Measurements from ENCODE around the gene CEP104.

CEP104 gene

DNA sequence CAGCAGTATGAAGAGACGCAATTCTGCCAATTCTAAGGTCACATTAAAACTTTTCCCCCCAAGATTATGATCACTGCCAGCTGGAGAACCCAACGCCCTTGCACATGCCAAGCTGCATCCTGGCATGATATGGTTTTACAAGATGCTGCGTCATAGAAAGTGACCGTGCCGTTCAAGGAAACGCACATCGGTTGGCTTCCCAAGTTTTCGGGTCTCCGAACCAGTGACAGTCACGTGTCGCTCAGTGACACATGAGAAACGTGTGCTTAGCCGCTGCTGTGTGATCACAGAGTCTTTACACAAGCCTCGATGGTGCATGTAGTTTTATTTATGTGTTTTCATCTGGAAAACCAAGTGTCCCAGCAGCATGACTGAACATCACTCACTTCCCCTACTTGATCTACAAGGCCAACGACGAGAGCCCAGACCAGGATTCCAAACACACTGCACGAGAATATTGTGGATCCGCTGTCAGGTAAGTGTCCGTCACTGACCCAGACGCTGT lies 77.0 kb downstream of the CEP104 start:
- DNase-seq (ENCODE audit: low read depth in 2 of 3, low spot score in 2 of 3): no peak

DNA sequence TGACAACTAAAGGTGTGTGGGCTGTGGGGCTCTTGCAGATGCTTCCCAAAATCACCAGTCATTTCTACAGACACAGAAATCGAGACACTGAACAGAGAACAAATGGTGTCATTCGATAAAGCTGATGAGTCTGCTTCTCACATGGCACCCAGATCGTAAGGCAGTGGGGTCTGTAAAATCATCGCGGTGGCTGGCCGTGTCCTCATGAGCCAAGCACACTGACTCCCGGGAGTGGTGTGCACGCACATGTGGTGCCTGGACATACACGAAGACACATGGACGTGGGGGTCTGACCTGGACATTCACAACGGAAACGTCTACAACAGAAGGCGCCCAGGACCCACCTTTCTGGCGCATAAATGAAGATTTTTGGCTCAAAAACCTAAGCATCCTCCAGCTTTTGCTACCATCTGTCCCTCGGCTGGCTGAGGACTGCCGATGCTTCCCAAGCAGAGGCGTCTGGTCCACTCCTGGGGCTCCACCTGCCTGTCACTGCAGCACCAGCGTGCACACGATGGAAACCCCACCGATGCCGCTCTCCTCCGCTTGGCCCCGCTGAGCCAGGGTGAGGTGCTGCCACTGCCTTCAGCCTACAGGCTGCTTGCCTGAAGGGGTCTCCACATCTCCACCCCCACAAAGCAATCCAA lies 77.6 kb downstream of the CEP104 start:
- DNase-seq (ENCODE audit: low read depth in 2 of 3, low spot score in 2 of 3): no peak

DNA sequence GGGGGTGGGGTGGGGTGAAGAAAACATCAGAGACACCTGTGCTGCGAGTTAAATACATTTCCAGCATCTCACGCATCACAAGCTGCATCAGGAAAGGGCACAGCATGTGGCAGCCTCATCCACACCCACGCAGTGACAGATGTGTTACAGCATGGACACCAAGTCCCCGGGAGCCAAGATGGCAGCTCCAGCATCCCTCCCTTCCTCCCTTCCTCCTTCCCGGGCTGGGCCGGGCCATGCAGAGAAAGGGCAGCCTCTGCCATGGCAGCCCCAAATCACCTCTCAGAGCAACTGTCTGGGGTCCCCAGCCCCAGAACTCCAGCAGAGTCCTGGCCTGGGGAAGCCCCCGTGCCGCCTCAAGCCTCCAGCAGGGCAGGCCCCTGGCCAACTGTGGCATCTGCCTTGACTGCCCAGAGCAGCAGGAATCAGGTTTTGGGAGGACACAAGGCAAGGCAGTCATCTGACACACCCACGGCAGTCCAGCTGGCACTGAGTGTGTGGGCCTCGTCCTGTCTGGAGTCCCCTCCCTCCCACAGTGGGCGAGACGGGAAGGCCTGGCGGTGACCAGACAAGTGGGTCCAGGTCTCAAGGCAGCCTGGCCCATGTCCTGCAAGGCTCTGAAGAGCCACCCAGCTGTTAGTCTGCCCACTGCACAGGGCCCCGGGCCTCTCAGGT lies 78.3 kb downstream of the CEP104 start:
- DNase-seq (ENCODE audit: low read depth in 2 of 3, low spot score in 2 of 3): no peak

DNA sequence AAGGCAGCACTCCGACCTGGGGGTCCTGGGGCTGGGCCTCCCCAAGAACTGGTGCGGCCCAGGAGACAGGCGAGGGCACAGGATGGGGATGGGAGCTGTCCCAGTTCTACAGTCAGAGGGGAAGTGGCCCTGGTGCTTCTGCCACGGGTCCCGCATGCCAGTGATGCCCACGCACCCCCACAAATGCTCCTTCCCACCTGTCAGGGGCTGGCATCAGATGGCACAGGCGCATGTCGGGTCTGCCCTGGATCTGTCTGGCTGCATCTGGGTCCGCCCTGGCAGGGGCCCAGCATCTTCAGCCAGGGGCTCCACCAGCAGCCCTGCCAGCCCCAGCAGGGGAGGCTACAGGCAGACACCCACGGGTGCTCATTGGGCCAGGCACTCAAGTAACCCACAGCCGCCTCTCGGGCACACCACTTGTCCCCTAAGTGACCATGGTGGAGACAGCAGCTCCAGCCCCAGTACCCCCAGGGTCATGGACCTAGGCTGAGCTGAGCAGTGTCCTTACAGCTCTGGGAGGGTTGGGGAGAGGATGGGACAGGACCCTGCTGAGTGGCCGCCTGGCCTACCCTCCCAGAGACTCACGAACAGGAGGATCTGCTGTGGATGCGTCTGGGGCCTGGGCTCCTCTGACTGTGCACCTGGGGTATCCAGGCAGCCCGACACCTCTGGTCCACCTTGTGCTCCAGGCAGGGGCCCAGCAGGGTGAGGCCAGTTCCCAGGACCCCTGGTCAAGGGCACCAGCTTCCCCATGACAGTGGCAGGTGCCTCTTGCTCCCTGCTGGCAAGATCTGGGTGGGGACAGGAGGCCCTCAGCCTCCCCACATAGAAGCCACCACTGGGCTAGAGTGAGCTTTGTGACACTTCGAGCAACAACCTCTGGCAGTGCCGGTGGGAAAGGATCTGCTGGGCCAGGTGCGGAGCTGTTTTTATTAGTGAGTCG lies 79.1 kb downstream of the CEP104 start:
- no peak for DNase-seq (ENCODE audit: low read depth in 2 of 3, low spot score in 2 of 3)

DNA sequence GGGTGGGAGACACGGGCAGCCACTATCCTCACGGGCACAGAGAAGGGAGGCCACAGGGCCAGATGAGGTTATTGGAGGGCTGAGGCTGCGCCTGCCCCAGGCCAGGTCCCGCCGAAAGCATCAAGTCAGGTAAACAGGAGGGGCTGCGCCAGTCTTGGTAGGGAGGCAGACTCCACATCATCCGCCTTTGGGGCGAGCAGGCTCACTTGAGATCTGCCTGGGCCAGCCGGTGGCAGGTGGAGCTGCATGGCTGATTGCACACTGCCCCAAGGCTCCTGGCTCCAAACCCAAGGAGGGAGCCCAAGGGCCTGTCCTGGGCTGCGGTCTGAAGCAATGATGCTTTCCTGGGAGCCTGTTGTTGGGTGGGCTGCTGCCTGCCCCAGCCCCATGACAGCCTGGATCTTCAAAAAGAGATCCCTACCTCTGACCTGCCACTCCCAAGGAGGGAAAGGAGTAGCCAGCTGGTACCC lies 79.9 kb downstream of the CEP104 start:
- DNase-seq (ENCODE audit: low read depth in 2 of 3, low spot score in 2 of 3): no peak

DNA sequence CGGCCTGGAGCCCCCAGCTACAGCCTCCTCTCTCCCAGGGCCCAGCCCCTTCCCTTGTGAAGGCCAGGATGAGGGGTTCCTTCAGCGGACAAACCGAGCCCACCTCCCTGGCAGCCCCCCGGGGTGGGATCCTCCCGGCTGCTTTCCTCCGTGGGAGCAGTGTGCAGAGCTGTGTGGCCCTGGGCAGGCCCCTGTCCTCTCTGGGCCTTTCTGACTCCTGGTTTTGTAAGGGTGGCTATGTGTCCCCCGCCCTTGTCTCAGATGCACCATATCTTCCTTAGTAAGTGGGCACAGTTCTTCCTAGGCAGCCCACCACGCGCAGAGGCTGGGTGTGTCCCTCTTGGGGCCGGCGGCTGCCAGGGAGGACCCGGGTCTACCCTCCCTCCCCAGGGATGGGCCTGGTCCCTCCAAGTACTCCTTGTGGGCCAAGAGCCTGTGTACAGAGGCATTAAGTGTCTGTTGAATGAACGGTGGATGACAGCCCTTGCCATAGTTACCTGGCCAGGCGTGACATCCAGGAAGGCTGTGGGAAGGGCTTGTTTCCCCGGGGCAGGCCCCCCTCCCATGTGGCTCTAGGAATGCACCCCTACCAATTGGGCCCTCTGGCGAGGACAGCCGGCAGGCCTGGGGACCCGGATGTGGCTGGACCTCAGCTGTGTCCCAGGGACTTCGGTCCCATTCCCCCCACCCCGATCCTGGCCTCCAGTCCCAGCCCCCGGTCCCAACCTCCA lies 80.6 kb downstream of the CEP104 start:
- no peak for DNase-seq (ENCODE audit: low read depth in 2 of 3, low spot score in 2 of 3)

DNA sequence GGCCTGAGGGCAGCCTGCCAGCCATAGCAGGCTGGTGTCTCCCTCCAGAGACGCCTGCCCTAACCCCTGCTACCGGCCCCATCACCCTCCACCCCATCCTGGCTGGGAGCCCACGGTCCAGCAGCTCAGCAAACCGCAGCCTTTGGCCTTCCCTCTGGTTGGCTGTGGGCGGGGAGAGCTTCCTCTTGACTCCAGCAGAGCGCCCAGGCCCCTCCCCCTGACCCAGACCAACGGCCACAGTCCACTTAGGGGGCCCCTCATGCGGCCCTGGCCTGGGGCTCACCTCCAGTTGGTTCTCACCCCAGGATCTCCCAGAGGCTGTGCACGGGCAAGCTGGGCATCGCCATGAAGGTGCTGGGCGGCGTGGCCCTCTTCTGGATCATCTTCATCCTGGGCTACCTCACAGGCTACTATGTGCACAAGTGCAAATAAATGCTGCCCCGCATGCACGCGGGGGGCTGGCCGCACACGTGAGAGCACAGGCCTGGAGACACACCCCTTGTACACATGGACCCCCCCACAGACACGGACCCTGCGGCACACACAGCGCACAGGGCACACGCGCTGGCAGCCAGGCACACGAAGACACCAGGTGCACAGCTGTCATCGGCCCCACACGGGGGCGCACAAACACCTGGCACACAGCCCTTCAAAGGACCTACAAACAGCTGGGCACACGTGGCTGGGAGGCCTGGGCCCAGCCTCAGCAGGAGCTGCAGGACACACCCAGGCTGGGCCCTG lies 81.4 kb downstream of the CEP104 start:
- no peak for DNase-seq (ENCODE audit: low read depth in 2 of 3, low spot score in 2 of 3)

DNA sequence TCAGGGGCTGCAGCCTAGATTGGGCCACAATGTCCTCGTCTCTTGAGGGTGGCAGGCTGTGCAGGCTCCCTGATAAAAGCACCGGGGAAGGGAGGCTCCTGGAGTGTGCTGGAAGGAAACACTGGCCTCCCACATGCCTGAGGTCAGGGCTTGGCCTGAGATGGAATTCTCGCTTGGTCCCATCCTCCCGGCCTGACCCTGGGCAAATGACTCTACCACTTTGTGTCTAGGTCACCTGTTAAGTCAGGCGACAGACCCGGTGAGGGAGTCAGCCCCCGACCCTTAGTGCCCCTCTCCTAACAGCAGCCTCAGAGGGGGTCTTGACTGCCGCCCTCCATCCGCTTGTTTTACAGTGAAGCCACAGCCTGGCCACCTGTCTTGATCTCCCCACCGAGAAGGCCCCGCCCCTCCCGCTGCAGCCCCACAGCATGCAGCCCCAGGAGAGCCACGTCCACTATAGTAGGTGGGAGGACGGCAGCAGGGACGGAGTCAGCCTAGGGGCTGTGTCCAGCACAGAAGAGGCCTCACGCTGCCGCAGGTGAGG lies 82.0 kb downstream of the CEP104 start:
- DNase-seq (ENCODE audit: low read depth in 2 of 3, low spot score in 2 of 3): no peak

DNA sequence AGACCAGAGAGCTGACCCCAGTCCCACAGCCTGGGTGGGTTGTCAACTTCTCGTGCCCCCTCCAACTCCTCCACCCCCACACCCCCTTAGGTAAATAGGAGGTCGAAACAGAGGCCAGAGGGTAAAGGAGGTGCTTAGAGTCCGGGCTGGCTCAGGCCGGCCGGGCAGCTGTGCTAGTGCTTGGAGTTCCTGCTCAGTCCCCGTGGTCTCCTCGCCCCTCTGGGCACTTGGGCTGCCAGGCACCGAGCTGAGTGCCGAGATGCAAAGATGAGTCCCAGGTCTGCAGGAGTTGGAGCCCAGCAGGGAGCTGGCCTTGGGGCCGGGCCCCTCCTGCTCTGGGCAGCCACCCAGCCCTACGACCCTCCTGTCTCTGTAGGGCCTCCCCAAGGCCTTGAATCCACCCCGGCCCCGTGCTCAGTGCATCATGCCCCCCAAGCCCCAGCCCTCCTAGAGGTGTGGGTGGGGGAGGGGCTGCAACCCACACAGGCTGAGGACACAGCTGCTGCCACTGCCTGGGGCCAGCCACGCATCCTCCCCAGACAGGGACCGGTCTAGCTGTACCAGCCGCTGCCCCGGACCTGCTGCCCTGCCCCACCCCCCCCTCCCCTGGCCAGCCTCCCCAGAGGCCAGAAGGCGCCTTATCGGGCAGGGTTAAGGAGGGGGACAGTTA lies 82.6 kb downstream of the CEP104 start:
- DNase-seq (ENCODE audit: low read depth in 2 of 3, low spot score in 2 of 3): no peak

DNA sequence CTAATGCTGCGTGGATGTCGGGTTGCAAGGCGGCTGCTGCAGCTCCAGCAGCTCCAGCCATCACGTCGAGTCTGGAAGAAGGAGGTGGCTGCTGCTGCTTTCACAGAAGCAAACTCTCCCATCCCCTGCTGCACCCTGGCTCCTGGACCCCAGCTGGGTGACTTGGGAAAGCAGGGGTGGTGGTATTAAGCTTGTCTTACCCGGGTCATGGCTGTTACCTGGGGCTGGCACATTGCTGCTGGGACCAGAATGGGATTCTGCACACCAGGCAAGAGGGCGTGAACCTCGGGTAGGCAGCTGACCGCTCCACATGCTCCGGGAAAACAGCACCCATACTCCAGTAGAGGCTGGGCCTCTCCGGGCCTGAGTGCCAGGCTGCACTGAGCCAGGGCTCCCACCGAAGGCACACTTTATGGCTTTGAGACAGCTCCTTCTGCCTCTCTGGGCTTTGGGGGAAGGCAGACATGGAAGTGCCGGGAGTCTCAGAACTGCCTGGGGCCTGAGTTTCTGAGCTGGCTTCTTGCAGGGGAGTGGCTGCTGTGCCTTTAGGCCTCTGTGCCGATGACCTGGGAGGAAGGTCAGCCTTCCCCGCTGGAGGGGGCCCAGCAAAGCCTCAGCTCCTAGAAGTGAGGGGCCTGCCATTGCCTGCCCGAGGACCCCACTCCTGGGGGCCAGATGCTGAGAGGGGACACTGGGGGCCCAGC lies 83.3 kb downstream of the CEP104 start:
- no peak for DNase-seq (ENCODE audit: low read depth in 2 of 3, low spot score in 2 of 3)

DNA sequence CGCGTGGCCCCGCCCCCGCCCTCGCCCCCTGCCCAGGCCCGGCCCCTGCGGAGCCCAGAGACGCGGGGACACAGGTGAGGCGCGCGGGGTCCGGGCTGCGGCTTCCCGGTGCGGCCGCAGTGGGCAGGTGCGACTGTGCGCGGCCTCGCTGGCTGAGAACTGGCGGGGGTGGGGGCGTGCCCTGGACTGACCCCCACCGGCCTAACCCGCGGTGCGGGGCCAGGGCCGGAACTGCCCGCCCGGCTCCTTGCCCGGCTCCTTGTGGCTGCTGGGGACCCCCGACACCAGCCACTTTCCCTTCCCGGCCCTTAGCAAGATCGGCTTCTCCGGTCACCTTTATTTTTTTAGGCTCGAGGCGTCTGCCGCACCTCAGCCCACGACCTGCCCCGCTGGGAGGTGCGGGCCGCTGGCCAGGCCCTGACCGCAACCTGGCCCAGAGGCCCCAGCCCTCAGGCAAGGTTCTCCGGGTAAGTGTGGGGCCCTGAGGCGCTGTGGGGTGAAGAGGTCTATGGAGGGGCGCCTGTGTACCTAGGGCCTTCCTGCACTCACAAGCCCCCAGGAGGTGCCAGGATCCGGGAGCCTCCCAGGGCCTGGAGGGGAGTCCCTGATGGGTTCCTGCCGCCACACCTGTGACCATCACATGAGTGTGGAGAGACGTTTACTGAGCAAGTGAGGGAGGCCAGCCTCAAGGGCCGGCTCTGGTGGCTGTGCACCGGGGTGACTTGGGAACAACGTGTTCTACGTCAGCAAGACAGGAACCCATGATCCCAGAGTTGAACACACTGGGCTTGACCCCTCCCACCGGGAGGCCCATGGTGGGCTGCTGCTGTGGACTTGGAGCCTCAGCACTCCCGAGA lies 84.1 kb downstream of the CEP104 start, which contains the start of gene SMIM1:
Gene SMIM1 (plus strand): TSS at position 35 of the 857 bp plus-strand sequence. CDS start 2,625 bp downstream, outside the sequence.
- no peak for DNase-seq (ENCODE audit: low read depth in 2 of 3, low spot score in 2 of 3)

DNA sequence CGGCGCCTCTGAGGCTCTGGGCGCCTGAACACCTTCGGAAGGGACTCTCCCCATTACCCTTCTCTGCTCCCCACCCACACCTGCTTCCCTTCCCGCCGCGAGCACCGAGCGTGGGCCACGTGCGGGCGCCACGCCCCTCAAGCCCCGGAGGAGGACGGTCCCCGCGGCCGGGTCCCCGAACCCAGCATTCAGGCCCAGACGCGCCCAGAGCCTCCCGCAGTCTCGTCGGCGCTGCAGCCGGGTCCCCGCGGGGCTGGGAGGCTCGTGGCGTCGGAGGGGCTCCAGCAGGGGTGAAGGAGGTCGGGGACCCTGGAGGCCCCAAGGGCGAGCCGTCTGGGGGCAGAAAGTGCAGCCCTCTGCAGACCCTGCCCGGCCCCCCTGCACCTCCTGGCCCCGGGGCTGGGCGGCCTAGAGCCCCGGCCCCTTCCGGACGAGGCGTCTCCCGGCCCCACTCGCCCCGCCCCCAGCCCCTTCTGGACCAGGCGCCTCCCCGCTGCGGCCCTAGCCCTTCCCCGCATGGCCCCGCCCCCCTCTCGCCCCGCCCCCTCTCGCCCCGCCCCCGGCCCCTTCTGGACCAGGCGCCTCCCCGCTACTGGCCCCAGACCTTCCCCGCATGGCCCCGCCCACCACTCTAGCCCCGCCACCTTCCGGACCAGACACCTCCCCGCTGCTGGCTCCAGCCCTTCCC lies 84.8 kb downstream of the CEP104 start:
- DNase-seq (ENCODE audit: low read depth in 2 of 3, low spot score in 2 of 3): peak; percentile 48 to 71 (median 71)

DNA sequence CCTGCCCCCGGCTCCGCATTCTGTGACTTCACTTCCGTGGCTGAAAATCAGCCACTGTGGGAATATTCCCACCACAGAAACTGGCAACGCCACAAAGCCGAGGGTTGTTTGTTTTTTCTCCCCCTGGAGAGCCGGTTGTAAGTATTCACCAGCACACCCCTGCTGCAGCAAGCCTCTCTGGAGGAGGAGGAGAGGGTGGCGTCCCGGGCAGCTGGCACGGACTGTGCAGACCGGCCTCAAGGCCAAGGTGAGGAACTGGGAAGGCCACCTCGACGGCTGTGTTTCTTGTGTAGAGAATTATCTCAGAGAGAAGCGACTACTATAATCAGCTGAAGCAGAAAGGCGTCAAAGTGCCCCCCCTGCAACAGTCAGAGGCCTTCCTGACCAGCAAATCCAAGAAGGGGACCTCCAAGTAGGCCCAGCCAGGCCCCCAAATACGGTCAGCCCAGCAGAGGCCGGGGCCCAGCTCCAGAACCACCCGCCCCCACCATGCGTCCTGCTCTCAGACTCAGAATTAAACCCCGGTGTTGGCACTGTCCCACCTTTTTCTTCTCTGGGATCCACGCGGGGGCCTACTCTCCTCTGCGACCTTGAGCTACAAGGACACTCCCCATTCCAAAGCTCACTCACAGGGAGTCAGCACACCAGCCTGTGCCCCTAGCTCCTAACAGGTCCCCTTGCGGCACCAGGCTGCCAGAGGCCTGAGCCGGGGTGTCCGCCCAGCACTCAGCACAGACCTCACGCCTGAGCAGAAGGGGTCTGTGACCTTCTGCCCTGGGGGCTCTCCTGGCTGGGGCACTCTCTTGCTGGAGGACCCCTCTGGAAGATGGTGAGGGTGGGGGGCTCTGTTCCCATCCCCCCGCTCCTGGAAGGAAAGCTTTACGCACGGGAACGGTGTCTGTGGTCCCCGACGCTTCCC lies 85.6 kb downstream of the CEP104 start:
- no peak for DNase-seq (ENCODE audit: low read depth in 2 of 3, low spot score in 2 of 3)

DNA sequence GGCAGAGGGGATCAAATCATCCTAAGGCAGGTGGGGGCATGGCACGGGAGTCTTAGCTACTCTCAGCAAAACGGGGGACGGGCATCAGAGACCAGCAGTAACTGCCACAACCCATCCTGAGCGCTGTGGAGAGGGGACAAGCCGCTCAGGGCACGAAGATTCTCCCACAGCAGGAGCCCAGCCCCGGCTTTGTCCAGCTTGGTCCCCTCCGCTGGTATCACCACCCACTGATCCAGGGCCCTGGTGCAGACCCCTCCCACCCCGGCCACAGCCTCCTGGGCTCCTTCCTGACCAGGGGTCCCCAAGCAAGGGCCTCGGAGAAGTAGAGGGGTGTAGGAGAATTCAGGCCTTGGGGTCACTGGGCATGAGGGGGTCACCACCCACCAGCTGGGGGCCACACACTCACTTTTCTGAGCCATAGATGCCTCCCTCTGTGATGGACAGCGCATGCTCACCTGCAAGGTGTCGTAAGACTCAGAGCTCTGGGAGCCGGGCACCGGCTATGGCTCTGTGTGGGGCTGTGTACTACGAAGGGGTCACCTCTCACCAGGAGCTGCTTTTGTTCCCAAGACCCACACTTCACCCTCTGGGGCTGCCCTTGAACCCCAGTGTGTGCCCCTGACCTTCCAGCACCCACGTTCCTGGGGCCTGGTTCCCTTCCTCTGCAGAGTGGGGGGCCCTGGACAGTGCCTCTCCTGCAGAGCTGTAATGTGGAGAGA lies 86.8 kb downstream of the CEP104 start:
- DNase-seq (ENCODE audit: low read depth in 2 of 3, low spot score in 2 of 3): no peak

DNA sequence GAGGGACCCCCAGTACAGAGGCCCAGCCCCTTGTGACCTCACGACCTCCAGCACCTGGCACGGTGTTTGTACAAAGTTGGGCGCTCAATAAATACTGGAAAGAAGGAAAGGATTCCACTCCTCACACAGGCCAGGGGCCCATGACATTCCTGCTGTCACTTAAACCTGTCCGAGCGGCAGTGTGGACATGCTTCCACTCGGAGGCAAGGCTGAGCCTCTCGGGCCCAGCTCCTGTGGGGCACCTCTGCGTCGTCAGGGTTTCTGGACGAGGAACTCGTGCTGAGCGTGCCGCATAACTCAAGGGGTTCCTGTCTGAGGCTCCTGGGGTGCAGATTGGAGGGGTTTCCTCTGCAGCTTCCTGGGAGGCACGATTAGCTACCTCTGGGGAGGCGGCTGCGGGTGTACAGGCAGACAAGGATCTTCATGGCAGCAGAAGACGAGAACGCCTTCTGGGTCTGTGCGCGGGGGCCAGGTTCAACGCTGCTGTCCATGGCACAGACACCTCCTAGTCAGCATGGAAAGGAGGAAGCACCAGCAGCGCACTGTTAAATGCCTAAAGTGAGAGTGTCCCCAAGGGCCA lies 88.1 kb downstream of the CEP104 start:
- DNase-seq (ENCODE audit: low read depth in 2 of 3, low spot score in 2 of 3): no peak

Data from activated CD8-positive, alpha-beta memory T cell treated with anti-CD3 and anti-CD28 coated beads for 48 hours (primary cell).